Left hindlimb (tissue), 1 donor: ENCODE measurements around the gene RNPEPL1.
A peak's percentile ranks its signal among the peaks of the same experiment; 100 is the strongest.

ENCODE experiments used
- DNase-seq: peaks from one replicate; pipeline ENCODE4 v3.0.0-alpha.2; 2018

The RNPEPL1 gene

DNA sequence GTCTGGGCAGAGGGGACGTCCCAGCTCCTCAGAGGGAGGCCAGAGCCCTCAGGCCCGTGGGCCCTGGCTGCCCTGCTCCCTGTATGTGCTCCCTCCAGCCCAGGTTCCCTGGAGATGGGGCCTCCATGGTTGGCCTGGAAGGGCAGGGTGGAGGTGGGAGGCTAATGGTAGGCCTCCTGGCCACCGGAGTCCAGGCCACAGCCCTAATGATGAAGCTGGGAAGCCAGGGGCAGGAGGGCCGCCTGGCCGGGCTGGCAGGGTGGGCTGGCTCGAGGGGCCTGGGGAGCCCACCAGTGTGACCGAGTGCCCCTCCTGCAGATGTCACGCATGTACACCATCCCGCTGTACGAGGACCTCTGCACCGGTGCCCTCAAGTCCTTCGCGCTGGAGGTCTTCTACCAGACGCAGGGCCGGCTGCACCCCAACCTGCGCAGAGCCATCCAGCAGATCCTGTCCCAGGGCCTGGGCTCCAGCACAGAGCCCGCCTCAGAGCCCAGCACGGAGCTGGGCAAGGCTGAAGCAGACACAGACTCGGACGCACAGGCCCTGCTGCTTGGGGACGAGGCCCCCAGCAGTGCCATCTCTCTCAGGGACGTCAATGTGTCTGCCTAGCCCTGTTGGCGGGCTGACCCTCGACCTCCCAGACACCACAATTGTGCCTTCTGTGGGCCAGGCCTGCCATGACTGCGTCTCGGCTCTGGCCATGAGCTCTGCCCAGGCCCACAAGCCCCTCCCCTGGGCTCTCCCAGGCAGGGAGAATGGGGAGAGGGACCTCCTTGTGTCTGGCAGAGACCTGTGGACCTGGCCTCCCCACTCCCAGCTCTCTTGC is 9.2 kb downstream of the RNPEPL1 start:
- DNase-seq = no peak

DNA sequence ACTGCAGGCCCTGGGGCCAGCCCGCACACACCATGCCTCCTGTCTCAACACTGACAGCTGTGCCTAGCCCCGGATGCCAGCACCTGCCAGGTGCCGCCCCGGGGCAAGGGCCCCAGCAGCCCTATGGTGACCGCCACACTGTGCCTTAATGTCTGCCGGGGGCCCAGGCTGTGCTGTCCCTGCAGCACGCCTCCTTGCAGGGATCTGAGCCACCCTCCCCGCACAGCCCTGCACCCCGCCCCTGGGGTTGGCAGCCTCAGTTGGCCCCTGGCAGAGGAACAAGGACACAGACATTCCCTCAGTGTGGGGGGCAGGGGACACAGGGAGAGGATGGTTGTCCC is 9.8 kb downstream of the RNPEPL1 start:
- DNase-seq = no peak

DNA sequence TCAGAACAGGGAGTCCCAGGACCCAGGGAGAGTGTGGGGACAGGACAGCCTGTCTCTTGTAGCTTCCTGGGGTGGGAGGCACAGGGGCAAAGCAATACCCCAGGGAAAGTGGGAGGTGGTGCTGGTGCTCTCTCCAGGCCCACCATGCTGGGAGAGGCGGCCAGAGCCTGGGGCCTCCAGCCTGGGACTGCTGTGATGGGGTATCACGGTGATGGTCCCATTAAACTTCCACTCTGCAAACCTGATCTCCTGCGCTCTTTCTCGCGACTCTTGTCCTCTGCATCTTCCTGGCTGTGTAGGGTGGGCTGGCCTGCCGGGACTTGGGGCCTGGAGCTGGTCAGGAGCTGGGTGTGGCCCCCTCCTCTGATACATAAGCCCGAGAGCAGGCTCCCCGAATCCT is 10.2 kb downstream of the RNPEPL1 start:
- DNase-seq = no peak

- DNase-seq = no peak
Measured at GRCh38 chr2:240579071-240579762, 10.9 kb downstream of the RNPEPL1 start.

DNA sequence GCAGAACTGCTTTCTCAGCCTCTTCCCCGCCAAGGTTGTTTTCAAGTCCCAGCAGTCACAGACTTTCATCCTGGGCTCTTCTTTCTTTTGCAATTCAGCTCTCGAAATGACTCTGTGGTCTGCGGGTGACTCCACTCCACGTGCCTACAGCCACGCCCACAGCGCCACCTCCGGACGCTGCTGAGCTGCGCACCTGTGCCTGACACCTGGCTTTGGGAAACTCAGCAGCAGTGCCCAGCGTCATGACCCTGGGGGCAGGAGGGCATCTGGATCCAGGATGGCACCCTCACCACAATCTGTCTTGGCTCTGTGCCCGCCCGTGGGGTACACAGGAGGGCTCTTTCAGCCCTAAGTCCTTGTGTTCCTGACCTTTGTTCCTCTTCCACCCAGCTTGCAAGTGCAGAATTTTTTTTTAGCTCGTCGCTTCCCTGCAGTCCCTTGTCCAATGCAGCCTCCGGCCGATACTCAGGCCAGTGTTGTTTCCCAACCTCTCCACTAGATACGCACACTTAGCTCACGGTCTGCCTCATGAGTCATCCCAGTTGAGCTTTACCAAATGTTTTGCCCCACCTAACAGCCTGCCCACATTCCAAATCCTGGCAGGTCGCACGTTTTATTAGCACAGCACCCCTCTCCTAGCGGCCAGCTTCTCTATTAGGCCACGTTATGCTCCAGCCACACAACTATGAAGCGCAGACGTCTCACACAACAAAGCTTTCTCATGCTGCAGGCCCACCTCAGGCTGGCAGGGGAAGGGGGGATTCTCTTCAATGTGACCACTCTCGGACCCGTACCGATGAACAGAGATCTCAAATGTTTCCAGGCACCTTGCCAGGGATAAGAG is 11.7 kb downstream of the RNPEPL1 start:
- DNase-seq = no peak

- no peak for DNase-seq
Measured at GRCh38 chr2:240581811-240582210, 13.5 kb downstream of the RNPEPL1 start.

DNA sequence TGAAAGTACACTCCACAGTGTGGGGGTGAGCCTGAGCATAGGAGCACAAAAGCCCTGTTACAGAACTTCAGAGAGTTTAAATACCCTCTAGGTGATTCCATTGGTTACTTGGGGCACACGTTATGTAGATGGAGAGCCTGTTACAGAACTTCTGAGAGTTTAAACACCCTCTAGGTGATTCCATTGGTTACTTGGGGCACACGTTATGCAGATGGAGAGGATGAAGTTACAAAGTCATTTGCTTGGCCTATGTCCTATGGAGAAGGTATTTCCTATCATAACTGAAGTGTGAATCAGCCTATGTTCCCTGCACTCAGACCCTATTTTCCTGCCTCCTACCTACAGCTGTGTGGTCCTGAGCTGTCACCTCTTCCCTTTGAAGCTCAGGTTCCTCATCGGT is 14.5 kb downstream of the RNPEPL1 start:
- no peak for DNase-seq

DNA sequence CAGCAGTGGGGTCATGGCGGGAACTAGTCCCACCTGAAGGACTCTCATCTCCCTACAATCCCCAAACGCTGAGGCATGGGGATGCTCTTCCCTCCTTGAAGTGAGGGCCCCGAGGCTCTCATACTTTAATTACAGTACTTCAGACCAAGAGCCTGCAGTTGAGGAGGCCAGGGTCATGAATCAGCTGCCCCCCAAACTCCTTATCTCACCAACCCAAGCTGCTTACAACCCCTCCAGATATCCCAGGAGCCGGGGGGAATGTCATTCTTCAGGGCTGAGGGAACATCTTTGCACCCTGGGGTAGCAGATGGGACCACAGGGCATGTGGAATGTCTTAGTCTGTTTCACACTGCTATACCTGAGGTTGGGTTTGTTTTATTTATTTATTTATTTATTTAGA is 15.5 kb downstream of the RNPEPL1 start:
- DNase-seq = no peak

DNA sequence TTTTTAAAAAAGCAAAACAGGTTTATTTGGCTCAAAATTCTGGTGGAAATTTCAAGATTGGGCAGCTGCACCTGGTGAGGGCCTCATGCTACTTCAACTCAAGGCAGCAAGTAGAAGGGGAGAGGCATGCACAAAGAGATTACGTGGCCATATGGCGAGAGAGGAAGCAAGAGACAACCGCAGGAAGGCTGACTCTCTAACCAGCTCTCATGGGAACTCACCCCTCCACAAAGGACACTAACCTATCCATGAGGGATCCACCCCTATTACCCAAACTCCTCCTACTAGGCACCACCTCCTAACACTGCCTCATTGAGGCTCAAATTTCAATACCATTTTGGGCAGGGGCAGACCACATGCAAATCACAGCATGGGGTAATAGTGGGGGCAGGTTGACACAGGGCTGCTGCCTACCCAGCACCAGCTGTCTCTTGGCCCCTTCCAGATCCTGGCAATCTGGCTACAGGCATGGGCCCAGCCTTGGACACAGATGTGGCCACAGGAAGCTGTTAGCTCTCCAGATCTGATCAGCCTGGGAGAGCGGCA is 16.3 kb downstream of the RNPEPL1 start:
- DNase-seq = peak; percentile 23

GRCh38 chr2:240585101-240585500 is 16.8 kb downstream of the RNPEPL1 start:
- no peak for DNase-seq

GRCh38 chr2:240585681-240586197 is 17.5 kb downstream of the RNPEPL1 start:
- peak; percentile 12 for DNase-seq

- peak; percentile 98 for DNase-seq
Measured at GRCh38 chr2:240586198-240586918, 18.1 kb downstream of the RNPEPL1 start, which contains the start of gene CAPN10. Gene CAPN10 (plus strand): TSS chr2:240586734. CDS start chr2:240586912, 178 bp downstream.

DNA sequence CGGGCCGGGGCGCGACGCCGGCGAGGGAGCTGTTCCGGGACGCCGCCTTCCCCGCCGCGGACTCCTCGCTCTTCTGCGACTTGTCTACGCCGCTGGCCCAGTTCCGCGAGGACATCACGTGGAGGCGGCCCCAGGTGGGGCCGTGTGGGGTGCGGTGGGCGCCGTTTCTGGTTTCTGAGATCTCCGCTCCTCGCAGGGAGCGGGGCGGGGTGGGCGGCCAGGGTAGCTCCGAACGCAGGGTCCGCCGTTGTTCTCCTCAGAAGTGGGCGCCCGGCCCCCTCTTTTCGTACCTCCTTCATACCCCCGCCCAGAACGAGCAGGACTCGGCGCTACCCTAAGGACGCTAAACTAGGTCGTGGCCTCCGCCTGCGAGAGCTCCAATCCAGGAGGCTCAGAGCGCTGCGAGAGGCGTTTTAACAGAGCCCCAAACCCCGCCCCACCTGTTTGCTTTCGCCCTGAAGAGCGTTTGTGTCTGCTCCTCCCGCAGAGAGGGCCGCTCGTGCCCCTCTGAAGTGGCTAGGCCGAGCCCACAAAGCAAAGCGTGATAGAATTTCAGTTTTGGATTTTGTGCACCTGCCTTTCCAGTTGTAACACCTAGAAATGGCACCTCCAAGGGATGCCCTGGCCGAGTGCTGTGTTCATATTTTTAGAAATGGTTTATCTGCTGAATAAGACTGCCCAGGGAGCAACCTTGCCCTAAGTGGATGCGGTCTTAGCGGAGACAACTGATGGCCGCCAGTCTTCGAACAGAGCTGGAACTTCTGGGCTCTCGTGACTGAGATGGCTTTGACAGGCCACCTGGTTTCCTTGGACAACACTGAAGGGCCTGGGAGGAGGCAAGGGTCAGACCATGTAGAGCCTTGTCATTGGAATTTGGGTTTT is 18.9 kb downstream of the RNPEPL1 start:
- peak; percentile 23 for DNase-seq

GRCh38 chr2:240588006-240588655 is 19.8 kb downstream of the RNPEPL1 start:
- peak; percentile 34 for DNase-seq

DNA sequence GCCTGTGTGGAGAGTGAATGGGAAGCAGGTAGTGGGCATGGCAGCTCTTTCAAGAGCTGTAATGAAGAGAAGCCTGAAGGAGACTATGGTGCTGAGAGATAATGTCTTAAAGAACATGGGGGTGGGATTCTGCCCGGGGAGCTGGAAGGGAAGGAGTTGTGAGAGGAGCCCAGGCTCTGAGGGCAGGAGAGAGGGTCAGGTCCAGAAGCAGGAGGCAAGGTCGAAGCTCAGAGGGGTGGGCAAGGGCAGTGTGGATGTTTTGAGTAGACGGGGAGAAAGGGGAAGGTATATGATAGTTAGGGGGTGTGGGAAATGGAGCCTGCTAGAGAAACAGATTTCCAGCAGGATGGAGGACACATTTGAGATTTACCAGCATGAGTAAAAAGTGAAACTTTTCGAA is 20.4 kb downstream of the RNPEPL1 start:
- no peak for DNase-seq

GRCh38 chr2:240589375-240589774 is 21.1 kb downstream of the RNPEPL1 start:
- DNase-seq = no peak

- DNase-seq = no peak
Measured at GRCh38 chr2:240589850-240590525, 21.7 kb downstream of the RNPEPL1 start.

DNA sequence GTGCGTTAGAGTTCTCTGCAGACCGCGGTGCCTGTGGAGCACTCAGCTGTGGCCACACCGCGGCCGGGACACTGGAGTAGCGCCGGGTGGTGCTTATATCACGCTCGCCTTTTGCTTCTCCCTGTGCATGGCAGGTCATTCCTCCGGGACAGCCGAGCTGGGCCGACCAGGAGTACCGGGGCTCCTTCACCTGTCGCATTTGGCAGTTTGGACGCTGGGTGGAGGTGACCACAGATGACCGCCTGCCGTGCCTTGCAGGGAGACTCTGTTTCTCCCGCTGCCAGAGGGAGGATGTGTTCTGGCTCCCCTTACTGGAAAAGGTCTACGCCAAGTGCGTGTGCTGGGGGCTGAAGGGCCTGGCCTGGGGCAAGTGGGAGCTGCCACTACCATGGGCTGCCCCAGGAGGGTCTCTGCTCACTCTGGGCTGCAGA is 22.4 kb downstream of the RNPEPL1 start:
- DNase-seq = peak; percentile 23

GRCh38 chr2:240591226-240591625 is 22.9 kb downstream of the RNPEPL1 start:
- DNase-seq = no peak

- no peak for DNase-seq
Measured at GRCh38 chr2:240591784-240592183, 23.5 kb downstream of the RNPEPL1 start.
